AG10803 (cell line): ENCODE data around the gene CEND1.

Source experiments
- DNase-seq: peaks from one replicate; pipeline ENCODE4 v3.0.0; 2010; ENCODE audit warnings: low read depth
- H3K4me3 ChIP-seq: 2 replicates; pipeline ENCODE4 v1.5.1; 2011; ENCODE audit warnings: mild to moderate bottlenecking, low read length, control low read depth
- TF ChIP-seq, protein P1 (sequence below): conservative IDR thresholded peaks from 2 replicates; pipeline ENCODE4 v1.5.1; 2011; ENCODE audit warnings: mild to moderate bottlenecking, low read length, control low read depth, inconsistent platforms

The CEND1 gene

DNA sequence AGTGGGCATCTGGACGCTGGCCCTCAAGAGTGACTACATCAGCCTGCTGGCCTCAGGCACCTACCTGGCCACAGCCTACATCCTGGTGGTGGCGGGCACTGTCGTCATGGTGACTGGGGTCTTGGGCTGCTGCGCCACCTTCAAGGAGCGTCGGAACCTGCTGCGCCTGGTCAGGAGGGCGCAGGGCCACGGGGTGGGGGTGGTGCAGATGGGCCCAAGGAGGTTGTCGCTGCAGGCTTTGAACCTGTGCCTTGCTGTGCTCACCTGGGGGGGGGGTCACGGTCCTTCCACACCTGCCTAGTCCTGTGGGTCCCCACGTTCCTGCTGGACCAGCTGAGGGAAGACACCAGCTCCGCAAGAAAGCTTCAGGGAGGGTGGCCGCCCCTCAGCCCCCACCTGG, 46.4 kb upstream of the CEND1 start:
- TF ChIP-seq, protein P1, sequence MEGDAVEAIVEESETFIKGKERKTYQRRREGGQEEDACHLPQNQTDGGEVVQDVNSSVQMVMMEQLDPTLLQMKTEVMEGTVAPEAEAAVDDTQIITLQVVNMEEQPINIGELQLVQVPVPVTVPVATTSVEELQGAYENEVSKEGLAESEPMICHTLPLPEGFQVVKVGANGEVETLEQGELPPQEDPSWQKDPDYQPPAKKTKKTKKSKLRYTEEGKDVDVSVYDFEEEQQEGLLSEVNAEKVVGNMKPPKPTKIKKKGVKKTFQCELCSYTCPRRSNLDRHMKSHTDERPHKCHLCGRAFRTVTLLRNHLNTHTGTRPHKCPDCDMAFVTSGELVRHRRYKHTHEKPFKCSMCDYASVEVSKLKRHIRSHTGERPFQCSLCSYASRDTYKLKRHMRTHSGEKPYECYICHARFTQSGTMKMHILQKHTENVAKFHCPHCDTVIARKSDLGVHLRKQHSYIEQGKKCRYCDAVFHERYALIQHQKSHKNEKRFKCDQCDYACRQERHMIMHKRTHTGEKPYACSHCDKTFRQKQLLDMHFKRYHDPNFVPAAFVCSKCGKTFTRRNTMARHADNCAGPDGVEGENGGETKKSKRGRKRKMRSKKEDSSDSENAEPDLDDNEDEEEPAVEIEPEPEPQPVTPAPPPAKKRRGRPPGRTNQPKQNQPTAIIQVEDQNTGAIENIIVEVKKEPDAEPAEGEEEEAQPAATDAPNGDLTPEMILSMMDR: no peak
- no peak for DNase-seq
- no peak overlapping the region for H3K4me3 ChIP-seq

DNA sequence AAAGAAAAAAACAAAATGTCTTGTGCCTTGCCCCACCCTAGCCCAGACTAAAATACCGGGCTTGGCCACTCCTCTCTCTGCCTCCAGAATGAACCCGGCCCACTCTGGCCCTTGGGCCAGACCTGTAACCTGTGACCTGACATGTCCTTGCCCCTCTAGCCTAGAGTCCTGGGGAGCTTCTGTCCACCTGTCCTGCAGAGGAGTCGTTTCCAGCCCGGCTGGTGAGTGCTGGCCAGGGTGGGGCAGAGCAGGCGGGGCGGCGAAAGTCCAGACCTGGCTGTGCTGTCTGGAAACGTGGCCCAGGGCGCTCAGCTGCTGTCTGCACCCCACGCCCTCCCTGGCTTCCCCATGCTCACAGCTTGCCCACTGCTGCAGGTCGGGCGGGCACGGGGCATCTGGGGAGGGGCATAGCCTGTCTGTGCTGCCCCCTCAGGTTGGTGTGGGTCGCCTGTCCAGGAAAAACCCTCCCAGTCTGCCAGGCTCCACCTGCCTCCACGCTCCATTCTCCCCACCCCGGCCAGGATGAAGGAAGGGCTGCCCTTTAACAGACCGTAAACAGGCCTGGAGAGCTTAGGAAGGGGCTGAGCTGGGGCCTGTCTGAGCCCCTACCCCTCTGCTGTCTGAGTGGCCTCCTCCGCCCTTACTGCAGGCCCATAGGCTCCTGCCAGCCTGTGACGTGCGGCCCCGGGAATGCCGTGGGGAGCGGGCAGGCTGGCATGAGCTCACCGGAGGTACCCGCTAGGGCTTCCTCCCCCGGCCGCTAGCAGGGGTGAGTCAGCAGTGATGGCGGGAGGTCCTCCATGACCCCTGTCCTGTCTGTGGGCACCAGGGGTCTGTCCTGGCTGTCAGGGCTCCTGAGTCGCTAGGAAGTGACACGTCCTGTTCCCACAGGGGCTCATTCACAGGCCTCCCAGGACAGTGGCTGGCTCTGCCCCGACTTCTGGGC, 44.8 kb upstream of the CEND1 start:
- peak; percentile 82 for DNase-seq
- TF ChIP-seq, protein P1: no peak
- peak overlapping the region; percentile 84 for H3K4me3 ChIP-seq

GRCh38 chr11:833849-834311, 44.0 kb upstream of the CEND1 start:
- TF ChIP-seq, protein P1: no peak
- H3K4me3 ChIP-seq: peak overlapping the region; percentile 84
- DNase-seq: no peak

- H3K4me3 ChIP-seq: peak overlapping the region; percentile 84
- TF ChIP-seq, protein P1: no peak
- peak; percentile 43 for DNase-seq
These were observed 43.4 kb upstream of the CEND1 start for GRCh38 chr11:833114-833791.

GRCh38 chr11:832529-833113, 42.7 kb upstream of the CEND1 start, which contains the start of gene CD151:
CD151 (plus strand) TSS chr11:832952; CDS start chr11:836070, 3,118 bp downstream.
- peak within 1 kb of the TSS; percentile 84 for H3K4me3 ChIP-seq
- DNase-seq: peak; percentile 50
- TF ChIP-seq, protein P1: no peak

DNA sequence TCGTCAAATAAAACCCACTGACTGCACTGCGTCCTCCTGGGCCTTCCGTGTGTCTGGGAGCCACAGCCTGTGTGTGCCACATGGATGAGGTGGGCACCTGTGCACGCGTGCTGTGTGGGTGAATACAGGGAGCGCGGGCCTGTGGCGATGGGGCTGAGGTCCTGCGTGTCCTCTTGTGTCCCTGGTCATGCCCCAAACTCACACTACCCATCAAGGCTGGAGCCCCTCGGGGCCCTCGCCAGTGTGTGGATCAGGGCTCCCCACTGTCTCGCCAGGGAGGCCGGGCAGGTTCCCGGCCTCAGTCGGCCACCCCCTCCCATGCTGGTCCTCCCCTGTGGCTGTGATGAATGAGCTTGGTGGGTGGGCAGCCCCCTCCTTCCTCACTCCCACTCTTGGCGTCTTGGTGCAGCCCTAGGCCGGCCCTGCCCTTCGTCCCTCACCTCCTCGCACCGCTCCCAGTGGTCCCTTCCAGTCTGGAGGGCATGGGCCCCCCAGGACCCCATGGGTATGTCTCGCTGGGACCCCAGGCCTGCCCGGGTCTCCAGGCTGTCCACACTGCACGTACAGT, 42.2 kb upstream of the CEND1 start:
- peak overlapping the region; percentile 60 for H3K4me3 ChIP-seq
- TF ChIP-seq, protein P1: no peak
- DNase-seq: no peak
